ENCODE measurements around the gene IRF4.

DNA sequence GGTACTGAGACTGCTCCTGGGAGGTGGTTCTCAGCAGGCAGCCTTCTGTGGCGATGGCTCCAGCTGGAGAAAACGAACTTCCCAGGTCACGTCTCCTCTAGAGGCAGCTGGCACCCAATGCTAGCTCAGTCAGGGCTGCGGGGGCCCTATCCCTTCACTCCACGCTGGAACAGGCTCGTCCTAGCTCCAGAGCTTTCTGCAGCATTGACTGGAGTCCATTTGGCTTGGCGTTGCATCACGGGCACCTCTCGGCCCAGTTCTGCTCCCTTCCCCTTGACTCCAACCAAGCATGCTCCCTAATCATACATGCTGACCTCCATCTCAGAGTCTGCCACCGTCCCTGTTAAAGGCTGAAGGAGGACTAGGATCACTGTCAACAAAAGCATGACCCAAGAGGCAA, 5.9 kb upstream of the IRF4 start:
- no peak for TF ChIP-seq EZH2 (IDR thresholded peaks at IDR 0.05; ENCODE audit: borderline replicate concordance, low read depth, low read length, poor library complexity, severe bottlenecking)
- TF ChIP-seq, protein P1, sequence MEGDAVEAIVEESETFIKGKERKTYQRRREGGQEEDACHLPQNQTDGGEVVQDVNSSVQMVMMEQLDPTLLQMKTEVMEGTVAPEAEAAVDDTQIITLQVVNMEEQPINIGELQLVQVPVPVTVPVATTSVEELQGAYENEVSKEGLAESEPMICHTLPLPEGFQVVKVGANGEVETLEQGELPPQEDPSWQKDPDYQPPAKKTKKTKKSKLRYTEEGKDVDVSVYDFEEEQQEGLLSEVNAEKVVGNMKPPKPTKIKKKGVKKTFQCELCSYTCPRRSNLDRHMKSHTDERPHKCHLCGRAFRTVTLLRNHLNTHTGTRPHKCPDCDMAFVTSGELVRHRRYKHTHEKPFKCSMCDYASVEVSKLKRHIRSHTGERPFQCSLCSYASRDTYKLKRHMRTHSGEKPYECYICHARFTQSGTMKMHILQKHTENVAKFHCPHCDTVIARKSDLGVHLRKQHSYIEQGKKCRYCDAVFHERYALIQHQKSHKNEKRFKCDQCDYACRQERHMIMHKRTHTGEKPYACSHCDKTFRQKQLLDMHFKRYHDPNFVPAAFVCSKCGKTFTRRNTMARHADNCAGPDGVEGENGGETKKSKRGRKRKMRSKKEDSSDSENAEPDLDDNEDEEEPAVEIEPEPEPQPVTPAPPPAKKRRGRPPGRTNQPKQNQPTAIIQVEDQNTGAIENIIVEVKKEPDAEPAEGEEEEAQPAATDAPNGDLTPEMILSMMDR (conservative IDR thresholded peaks at IDR 0.05; ENCODE audit: low read depth, low read length), result no peak

All from A673 (cell line).